HG03108 (cell line): ENCODE data around the gene DEFB121.
"Not testable (repeated sequence)": the region's sequence is repeated elsewhere in the genome, so short reads cannot be mapped to it uniquely, and the experiment has no call there.

Experiments used
- ATAC-seq: cut with Tn5 transposase; IDR thresholded peaks from one replicate; pipeline ENCODE4 v1.9.1; 2021; ENCODE audit warnings: moderate library complexity; ENCODE audit not compliant: unreplicated experiment

The DEFB121 gene

GRCh38 chr20:31406115-31406514 lies at the start of gene DEFB121:
Gene DEFB121, minus strand, starts transcription at chr20:31406215. Its CDS starts 63 bp downstream, at chr20:31406152.
- ATAC-seq = no peak

GRCh38 chr20:31454361-31454760 lies 48.3 kb upstream of the DEFB121 start:
- ATAC-seq = no peak

GRCh38 chr20:31452575-31452974 lies 46.6 kb upstream of the DEFB121 start:
- ATAC-seq = no peak

GRCh38 chr20:31449511-31450414 lies 43.7 kb upstream of the DEFB121 start:
- no peak for ATAC-seq

- ATAC-seq = no peak
Observed at GRCh38 chr20:31446084-31446819, 40.2 kb upstream of the DEFB121 start.

GRCh38 chr20:31440012-31440659 lies 34.1 kb upstream of the DEFB121 start, which contains the start of gene DEFB123:
Gene DEFB123, plus strand, starts transcription at chr20:31440632. Its CDS starts 67 bp downstream, at chr20:31440699.
- ATAC-seq = no peak

GRCh38 chr20:31430568-31431115 lies 24.6 kb upstream of the DEFB121 start:
- ATAC-seq = no peak

GRCh38 chr20:31427576-31427975 lies 21.6 kb upstream of the DEFB121 start:
- ATAC-seq = not testable (repeated sequence)

GRCh38 chr20:31426891-31427551 lies 21.0 kb upstream of the DEFB121 start:
- ATAC-seq = not testable (repeated sequence)

GRCh38 chr20:31425797-31426196 lies 19.8 kb upstream of the DEFB121 start:
- ATAC-seq = no peak

GRCh38 chr20:31418307-31418706 lies 12.3 kb upstream of the DEFB121 start:
- ATAC-seq = no peak

GRCh38 chr20:31415653-31416052 lies 9.6 kb upstream of the DEFB121 start:
- ATAC-seq = no peak

- no peak for ATAC-seq
Observed at GRCh38 chr20:31414381-31414780, 8.4 kb upstream of the DEFB121 start.

- no peak for ATAC-seq
Observed at GRCh38 chr20:31410011-31410410, 4.0 kb upstream of the DEFB121 start.

GRCh38 chr20:31403886-31404285 lies 2.1 kb downstream of the DEFB121 start:
- ATAC-seq = no peak

GRCh38 chr20:31394900-31395299 lies 11.1 kb downstream of the DEFB121 start:
- ATAC-seq = no peak

- ATAC-seq = no peak
Observed at GRCh38 chr20:31392836-31393235, 13.2 kb downstream of the DEFB121 start.

GRCh38 chr20:31390490-31390889 lies 15.5 kb downstream of the DEFB121 start, which contains the start of gene DEFB119:
Gene DEFB119, minus strand, starts transcription at chr20:31390590. Its CDS starts 107 bp downstream, at chr20:31390483.
- no peak for ATAC-seq

GRCh38 chr20:31374346-31374745 lies 31.7 kb downstream of the DEFB121 start:
- no peak for ATAC-seq

- no peak for ATAC-seq
Observed at GRCh38 chr20:31368301-31368700, 37.7 kb downstream of the DEFB121 start, which contains the start of gene DEFB118. Gene DEFB118, plus strand, starts transcription at chr20:31368601. Its CDS starts 50 bp downstream, at chr20:31368651.
